HG02943 (cell line): ENCODE results near the gene MVB12B.

Experiments
- ATAC-seq: cut with Tn5 transposase; IDR thresholded peaks from one replicate; pipeline ENCODE4 v1.9.1; 2021; ENCODE audit warnings: mild to moderate bottlenecking, low read depth, moderate library complexity; ENCODE audit not compliant: unreplicated experiment

Gene MVB12B

DNA sequence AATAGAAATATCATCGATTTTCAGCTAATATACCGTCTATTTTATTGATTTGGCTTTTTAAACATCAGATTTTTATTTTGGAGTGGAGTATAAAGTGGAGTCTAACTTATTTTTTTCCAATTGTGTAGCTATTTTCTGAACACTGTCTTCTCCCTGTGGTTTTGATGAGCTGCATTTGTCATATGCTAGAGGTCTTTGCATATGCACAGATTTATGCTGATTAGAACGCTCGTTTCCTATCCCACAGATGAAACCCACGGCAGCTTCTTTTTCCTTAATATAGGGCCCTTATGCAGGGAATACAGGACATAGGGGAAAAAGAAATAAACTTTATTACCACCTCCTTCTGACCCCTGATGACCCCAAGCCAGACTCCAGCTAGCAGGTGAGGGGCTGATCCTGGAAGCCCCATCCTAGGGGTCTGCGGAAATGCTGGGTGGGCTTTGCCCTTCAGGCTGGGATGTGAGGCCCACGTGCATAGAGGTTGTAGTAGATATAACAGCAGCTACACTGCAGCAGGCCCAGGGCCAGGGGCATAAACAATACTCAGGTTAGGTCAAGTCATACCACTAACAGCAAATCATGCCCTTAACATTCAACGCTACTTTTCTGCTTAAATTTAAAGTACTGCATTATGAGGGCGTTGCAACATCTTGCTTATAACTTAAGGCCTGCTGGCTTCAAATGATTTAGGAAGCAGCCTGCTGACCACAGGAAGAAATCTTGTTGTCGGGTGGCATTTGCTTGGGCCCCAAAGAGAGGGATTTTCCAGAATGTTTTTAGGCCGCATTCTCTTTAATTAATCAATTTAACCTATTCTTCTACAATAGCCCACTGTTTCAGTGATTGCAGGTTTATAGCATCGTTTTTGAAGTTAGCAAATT lies 28.5 kb downstream of the MVB12B start:
- no peak for ATAC-seq

- no peak for ATAC-seq
Measured at GRCh38 chr9:126357074-126357473, 30.4 kb downstream of the MVB12B start.

GRCh38 chr9:126360073-126360472 lies 33.4 kb downstream of the MVB12B start:
- ATAC-seq = no peak

DNA sequence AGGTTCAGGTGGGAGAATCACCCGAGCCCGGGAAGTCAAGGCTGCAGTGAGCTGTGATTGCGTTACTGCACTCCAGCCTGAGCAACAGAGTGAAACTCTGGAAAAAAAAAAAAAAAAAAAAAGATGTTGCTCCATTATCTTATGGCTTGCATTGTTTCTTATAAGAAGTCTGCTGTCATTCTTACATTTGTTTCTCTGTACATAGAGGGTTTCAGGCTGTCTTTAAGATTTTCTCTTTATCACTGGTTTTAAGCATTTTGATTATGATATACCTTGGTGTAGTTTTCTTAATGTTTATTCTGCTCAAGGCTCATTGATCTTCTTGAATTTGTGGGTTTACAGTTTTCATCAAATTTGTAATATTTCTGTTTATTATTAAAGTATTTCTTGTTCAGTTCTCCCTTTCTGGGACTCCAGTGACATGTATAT lies 35.2 kb downstream of the MVB12B start:
- ATAC-seq = no peak

DNA sequence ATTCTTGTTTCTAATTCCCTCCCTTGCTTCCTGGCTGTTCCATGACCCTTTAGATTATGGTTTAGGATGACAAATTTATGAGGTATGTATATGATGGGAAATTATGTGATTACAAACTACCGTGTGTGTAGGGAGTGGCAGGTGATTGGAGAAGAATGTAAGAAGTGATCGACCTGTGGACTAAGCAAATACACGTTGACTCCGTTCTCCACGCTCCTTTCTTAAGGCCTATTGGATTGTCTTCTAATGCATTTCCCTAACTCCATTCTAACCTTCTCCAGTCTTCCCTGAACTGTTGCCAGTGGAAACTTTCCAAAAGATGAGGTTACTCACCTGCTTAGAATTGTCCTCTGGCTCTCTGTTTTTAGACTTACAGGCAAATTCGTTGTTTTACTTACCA lies 36.6 kb downstream of the MVB12B start:
- ATAC-seq = no peak

DNA sequence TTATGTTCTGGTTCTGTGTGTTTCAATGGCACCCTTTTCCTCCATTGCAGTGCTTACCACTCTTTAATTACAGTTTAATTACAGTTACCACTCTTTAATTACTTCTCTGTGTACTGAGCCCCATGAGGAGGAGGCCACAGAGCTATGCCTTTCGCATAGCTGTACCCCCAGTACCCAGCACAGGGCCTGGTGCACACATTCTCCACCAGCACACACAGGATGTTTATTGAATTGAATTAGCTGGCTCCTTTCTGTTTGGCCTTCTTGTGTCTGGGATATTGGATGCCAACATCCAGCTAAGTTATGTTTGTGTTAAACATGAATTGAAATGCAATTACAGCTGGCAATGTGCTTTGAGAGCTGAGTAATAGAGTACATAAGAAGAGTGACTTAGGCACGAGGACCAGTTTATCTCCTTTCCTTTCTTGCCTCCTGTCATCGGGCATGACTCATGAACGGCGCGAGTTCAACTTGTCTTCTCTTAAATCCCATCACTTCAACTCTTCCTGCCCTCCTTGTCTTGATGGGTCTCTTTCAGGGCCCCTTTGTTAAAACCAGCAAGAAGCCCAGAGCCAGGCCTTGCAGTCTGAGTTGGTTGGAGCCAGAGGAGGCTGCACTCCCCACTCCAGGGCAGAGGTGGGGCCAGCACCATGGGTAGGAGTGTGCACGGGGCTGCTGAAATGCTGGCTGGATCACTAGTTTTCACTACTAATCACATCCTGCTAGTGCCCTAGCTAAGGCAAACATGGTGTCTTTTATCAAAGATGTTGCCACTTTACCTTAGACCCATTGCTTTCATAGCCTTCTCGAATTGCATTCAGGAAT lies 37.4 kb downstream of the MVB12B start:
- ATAC-seq = no peak

DNA sequence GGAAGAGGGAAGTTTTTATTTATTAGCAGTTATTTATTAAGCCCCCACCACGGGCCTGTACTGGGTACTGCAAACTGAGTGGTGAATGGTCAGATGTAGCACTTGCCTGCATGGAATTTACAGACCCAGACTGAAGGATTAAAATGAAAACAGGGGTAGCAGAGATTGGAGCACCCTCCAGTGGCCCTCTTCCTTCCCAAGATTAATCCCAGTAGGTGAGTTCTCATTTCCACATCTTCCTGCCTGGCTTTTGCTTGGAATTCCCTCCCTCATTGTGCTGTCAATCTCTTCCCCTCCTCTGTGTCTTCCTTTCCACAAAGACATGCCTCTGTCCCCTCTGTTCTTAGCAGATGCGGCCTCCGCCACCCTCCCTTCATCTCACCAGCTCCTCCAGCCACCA lies 39.2 kb downstream of the MVB12B start:
- no peak for ATAC-seq

- ATAC-seq = no peak
Measured at GRCh38 chr9:126366366-126367011, 39.9 kb downstream of the MVB12B start.

DNA sequence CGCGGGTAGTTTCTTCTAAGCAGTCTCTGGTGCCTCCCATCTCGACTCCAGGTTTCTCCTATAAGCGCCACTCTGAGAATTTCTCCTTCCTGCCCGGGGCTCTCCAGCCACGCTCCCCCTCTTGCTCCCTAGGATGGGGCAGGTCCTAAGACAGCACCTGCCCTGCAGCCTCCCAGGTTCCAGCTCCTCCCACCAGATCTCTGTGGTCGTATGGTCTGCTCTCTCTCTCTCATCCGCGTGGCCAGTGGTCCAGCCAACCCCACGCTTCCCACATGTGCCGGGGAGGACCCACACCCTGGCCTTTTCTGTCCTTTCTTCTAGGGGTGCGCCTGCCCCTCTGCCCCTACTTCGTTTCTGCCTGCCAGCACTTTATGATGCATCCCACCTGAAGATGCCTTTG lies 40.5 kb downstream of the MVB12B start:
- ATAC-seq = no peak

DNA sequence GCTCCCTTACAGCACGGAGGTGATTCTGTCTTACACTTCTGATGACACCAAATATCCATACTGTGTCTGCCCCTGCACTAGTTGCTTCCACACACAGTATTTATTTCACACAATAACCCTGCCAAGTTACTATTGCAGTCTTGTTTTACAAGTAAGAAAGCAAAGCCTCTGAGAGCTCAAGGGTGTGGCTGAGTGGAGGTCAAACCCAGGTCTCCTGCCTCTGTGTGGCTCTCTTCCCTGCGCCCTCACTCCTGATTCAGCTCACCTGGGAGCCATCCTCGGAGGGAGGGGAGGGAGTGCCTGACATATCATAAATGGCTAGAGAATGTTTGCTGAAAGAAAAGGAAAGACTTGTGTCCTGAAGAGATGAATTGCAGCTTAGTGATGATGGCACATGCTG lies 41.0 kb downstream of the MVB12B start:
- ATAC-seq = no peak

DNA sequence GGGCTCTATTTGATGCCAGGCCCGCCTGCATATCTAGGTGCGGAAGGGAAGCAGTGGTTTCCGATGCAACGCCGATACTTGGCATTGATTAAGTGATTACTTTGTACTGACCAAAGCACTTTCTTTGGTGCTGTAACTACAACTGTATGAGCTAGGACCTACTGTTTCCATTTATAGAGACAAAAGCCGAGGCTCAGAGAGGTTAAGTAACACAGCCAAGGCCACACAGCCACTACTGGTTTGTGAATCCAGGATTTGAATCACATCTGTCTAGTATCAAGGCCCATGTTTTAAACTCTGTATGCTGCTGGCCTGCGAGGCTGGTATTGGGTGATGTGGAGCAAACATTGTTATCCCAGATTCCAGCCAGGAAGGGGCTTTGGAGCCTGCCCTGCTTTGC lies 41.4 kb downstream of the MVB12B start:
- ATAC-seq = no peak

GRCh38 chr9:126371007-126371870 lies 44.6 kb downstream of the MVB12B start:
- no peak for ATAC-seq

GRCh38 chr9:126372716-126373115 lies 46.1 kb downstream of the MVB12B start:
- ATAC-seq = no peak

- ATAC-seq = no peak
Measured at GRCh38 chr9:126373241-126373640, 46.6 kb downstream of the MVB12B start.

DNA sequence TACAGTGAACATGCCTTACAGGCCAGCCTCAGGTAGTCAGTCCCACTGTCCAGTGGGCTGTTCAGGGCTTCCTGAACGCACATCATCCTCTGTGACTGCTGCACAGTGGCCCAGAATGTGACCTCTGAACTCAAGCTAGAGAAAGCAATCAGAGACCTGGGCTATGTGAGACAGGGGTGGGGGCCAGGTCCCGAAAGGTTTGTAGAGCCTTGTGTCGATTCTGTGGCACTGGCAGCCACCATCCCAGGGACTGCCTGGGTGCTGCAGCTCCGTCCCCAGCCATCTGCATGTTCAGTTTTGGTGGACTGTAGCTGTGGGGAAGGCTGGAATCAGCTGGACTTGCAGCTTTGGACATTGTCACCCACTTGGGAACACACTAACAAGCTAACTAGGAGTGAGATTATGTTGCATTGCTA lies 47.7 kb downstream of the MVB12B start:
- no peak for ATAC-seq

DNA sequence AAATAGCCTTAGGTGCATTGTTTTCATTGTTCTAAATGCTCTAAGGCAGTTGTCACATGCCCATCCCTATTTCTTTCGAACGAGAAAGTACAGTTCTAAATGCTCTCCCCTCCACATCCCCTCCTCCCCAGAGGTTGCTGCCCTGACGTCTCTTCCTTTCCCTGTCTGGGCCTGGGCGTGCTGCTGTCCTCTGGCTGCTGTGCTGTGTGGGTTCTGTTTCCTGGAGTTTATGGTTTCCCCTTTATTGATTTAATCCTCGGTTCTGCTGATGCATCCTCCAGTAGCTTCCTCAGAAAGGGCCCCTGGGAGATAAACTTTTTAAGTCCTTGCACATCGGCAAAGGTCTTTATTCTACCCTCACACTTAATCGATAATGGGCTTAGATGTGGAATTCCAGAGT lies 48.8 kb downstream of the MVB12B start:
- ATAC-seq = no peak

GRCh38 chr9:126376311-126377175 lies 49.9 kb downstream of the MVB12B start:
- ATAC-seq = no peak

DNA sequence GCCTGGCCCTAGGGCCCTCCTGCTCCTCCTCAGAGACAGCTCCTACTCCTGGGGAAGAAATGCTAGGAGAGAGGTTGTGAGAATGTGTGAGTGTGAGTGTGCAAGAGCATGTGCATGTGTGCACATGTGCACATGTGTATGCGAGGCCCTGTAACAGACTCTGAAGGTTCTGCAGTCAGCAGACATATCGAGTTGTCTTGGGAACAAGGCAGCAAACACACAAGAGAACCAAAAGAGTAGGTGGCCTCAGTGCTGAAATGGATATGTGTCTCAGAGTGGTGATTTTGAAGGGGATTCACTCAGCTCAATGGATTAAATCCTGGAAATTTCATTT lies 50.5 kb downstream of the MVB12B start:
- no peak for ATAC-seq

- ATAC-seq = no peak
Measured at GRCh38 chr9:126377536-126377935, 50.9 kb downstream of the MVB12B start.
